ENCODE measurements around the gene KIF27.

- TF ChIP-seq, protein P1, sequence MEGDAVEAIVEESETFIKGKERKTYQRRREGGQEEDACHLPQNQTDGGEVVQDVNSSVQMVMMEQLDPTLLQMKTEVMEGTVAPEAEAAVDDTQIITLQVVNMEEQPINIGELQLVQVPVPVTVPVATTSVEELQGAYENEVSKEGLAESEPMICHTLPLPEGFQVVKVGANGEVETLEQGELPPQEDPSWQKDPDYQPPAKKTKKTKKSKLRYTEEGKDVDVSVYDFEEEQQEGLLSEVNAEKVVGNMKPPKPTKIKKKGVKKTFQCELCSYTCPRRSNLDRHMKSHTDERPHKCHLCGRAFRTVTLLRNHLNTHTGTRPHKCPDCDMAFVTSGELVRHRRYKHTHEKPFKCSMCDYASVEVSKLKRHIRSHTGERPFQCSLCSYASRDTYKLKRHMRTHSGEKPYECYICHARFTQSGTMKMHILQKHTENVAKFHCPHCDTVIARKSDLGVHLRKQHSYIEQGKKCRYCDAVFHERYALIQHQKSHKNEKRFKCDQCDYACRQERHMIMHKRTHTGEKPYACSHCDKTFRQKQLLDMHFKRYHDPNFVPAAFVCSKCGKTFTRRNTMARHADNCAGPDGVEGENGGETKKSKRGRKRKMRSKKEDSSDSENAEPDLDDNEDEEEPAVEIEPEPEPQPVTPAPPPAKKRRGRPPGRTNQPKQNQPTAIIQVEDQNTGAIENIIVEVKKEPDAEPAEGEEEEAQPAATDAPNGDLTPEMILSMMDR (IDR thresholded peaks at IDR 0.05), result no peak
- no peak for TF ChIP-seq POLR2A (IDR thresholded peaks at IDR 0.05)
Observed at GRCh38 chr9:83919111-83919510, 2.1 kb downstream of the KIF27 start.
